HG03025 (cell line): Measurements from ENCODE around the gene C17orf58.
"Not testable (repeated sequence)": the region's sequence is repeated elsewhere in the genome, so short reads cannot be mapped to it uniquely, and the experiment has no call there.

ENCODE experiments used
- ATAC-seq: cut with Tn5 transposase; IDR thresholded peaks from one replicate; pipeline ENCODE4 v1.9.1; 2021; ENCODE audit warnings: mild to moderate bottlenecking, moderate library complexity; ENCODE audit not compliant: unreplicated experiment, low FRiP score

Gene C17orf58

GRCh38 chr17:67963145-67963572 lies 33.1 kb downstream of the C17orf58 start:
- ATAC-seq = not testable (repeated sequence)

GRCh38 chr17:67962156-67962555 lies 34.1 kb downstream of the C17orf58 start:
- not testable (repeated sequence) for ATAC-seq

DNA sequence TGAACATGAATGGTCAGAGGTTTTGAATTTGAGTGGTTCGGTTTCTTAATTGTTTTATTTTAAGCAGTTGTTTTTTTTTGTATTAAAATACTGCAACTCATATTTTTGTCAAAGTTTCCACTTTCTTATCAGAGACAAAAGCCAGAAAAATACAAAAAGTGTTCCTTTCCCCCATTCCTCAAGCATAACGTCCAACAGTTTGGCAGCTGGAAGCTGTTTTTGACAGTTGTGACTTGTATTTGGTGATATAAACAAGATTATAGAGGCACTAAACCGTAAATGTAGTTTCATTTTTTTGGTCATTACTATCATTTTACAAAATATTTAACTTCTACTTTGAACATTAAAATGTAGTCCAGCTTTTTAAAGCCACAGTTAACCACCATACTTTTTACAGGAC lies 36.0 kb downstream of the C17orf58 start:
- ATAC-seq = not testable (repeated sequence)

GRCh38 chr17:67959510-67959909 lies 36.8 kb downstream of the C17orf58 start:
- no peak for ATAC-seq

DNA sequence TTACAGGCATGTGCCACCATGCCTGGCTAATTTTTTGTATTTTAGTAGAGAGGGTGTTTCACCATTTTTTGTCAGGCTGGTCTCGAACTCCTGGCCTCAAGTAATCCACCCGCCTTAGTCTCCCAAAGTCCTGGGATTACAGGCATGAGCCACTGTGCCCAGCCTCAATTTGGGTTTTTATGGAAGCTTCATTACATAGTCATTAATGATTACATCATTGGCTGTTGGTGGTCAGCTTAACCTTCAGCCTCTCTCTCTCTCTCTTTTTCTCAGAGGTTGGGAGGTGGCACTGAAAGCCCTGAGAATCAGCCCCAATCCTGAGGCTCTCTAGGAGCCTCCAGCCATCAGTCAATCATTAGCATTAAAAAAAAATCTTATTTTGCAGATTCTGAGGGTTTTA lies 45.3 kb downstream of the C17orf58 start:
- no peak for ATAC-seq

DNA sequence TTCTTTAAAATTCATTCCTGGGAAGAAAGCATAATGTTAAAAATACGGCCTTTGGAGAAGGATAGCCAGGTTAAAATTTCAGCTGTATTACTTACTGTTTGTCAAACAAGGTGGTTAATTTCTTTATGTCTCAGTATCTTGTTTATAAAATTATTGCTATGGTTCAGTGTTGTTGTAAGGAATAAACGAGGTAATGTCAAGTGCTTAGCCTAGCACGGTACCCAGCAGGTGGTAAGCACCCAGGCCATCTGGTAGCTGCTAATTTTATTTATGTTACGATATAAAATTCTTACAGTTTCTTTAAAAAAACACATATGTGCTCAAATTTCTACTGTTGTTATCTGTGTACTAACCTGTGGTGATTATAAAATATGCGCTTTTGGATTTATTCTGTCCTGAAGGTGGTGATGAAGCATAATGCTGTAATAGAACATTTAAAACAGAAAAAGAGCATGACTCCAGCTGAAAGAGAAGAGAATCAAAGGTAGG lies 48.9 kb downstream of the C17orf58 start:
- ATAC-seq = no peak

GRCh38 chr17:67946513-67946912 lies 49.8 kb downstream of the C17orf58 start:
- ATAC-seq = no peak

GRCh38 chr17:67944035-67944434 lies 52.2 kb downstream of the C17orf58 start:
- ATAC-seq = no peak

DNA sequence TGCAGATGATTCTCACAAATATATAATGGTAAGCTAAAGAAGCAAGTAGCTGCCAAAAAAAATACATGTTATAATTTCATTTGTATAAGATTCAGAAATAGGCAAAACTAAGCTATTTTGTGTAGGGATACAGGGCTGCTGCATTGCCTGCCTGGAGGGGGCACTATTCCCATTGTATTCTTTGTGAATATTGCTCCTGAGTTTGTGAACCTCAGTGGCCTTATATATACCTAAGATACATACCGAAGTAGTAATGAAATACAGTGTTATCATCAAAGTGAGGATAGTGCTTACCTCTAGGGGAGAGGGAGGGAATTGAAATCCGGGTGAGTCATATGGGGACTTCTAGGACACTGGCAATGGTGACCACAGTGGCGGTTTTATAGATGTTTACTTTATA lies 53.5 kb downstream of the C17orf58 start:
- no peak for ATAC-seq
